PC-3 (cell line): Measurements from ENCODE around the gene COMT. TPM values are rescaled to one million over a fixed set of nuclear protein-coding genes. Genes with fewer than 3 reads are reported as not detected.

Source experiments
- ATAC-seq: fragments of 200-7000 bp; cut with Tn5 transposase; 2 replicates; pipeline ENCODE4 v1.9.1; 2020; ENCODE audit warnings: mild to moderate bottlenecking, moderate library complexity
- BruUV-seq: library from RNA; stranded (reverse); fragments of 400-500 nt; replicated peaks from 2 replicates; lab custom pipeline; 2021; lab: Mats Ljungman, UMichigan
- CTCF ChIA-PET: fragments of 300-600 bp; sonication (Branson Sonifier 250); formaldehyde crosslinking; loops from one replicate; lab custom pipeline; 2022; ENCODE audit warnings: antibody characterized with exemption; lab: Charles Lee
- POLR2A ChIA-PET: fragments of 300-600 bp; sonication (Branson Sonifier 250); formaldehyde crosslinking; loops from one replicate; lab custom pipeline; 2022; ENCODE audit warnings: antibody characterized with exemption; ENCODE audit not compliant: unreplicated experiment; lab: Charles Lee
- DNase-seq: peaks from one replicate; pipeline ENCODE4 v3.0.0-alpha.2; 2015
- H2AFZ ChIP-seq: fragments of 300-600 bp; sonication (generic); 2 replicates; pipeline ENCODE4 v1.6.0; 2016; ENCODE audit warnings: antibody characterized with exemption, low read length
- H3F3A ChIP-seq: fragments of 300-600 bp; sonication (generic); one replicate; pipeline ENCODE4 v1.6.0; 2017; ENCODE audit warnings: antibody characterized with exemption, low read length, control low read depth, mild to moderate bottlenecking; ENCODE audit not compliant: unreplicated experiment
- H3K27ac ChIP-seq: fragments of 300-600 bp; sonication (generic); 2 replicates; pipeline ENCODE4 v1.5.1; 2016; ENCODE audit warnings: mild to moderate bottlenecking, low read length
- H3K27me3 ChIP-seq: fragments of 300-600 bp; sonication (generic); 2 replicates; pipeline ENCODE4 v1.6.1; 2016; ENCODE audit warnings: low read length, mixed read lengths
- H3K36me3 ChIP-seq: fragments of 300-600 bp; sonication (generic); 2 replicates; pipeline ENCODE4 v1.6.1; 2016; ENCODE audit warnings: low read depth, mixed run types, low read length, mixed read lengths
- H3K4me1 ChIP-seq: fragments of 300-600 bp; sonication (generic); 2 replicates; pipeline ENCODE4 v1.5.1; 2016; ENCODE audit warnings: low read length; ENCODE audit not compliant: insufficient read depth
- H3K4me2 ChIP-seq: fragments of 300-600 bp; sonication (generic); 2 replicates; pipeline ENCODE4 v1.6.0; 2016; ENCODE audit warnings: low read length
- H3K4me3 ChIP-seq: fragments of 300-600 bp; sonication (generic); 2 replicates; pipeline ENCODE4 v1.5.1; 2016; ENCODE audit warnings: mild to moderate bottlenecking, low read length, mixed read lengths
- H3K79me2 ChIP-seq: fragments of 300-600 bp; sonication (generic); 2 replicates; pipeline ENCODE4 v1.6.1; 2017; ENCODE audit warnings: low read length, mixed read lengths
- H3K9ac ChIP-seq: fragments of 300-600 bp; sonication (generic); 2 replicates; pipeline ENCODE4 v1.6.0; 2016; ENCODE audit warnings: mild to moderate bottlenecking, low read length
- H3K9me2 ChIP-seq: fragments of 300-600 bp; sonication (generic); replicated peaks from 2 replicates; pipeline ENCODE4 v1.6.1; 2016; ENCODE audit warnings: mixed run types, low read length, mixed read lengths
- H3K9me3 ChIP-seq: fragments of 300-600 bp; sonication (generic); 2 replicates; pipeline ENCODE4 v1.6.1; 2016; ENCODE audit warnings: low read length, mixed read lengths
- H4K20me1 ChIP-seq: fragments of 300-600 bp; sonication (generic); 2 replicates; pipeline ENCODE4 v1.6.1; 2016; ENCODE audit warnings: low read length, mixed read lengths
- EZH2 ChIP-seq: fragments of 300-600 bp; sonication (generic); IDR thresholded peaks from one replicate; pipeline ENCODE4 v1.6.1; 2017; ENCODE audit warnings: antibody characterized with exemption, mild to moderate bottlenecking, low read length; ENCODE audit not compliant: unreplicated experiment
- EZH2phosphoT487 ChIP-seq: fragments of 300-600 bp; sonication (generic); IDR thresholded peaks from 2 replicates; pipeline ENCODE4 v1.6.1; 2018; ENCODE audit warnings: mild to moderate bottlenecking, antibody characterized with exemption, low read length, borderline replicate concordance
- intact Hi-C: fragments of 100-400 bp; cut with micrococcal nuclease; formaldehyde crosslinking; loops from 2 replicates; pipeline ENCODE4 v1.9.0; 2023
- total RNA-seq: library from RNA; depleted of rRNA; stranded (reverse); fragments of >200 nt; gene quantifications from 2 replicates; pipeline ENCODE4 v1.2.3, GENCODE V29; 2014
- TF ChIP-seq, protein P1 (sequence below): fragments of 300-600 bp; sonication (generic); conservative IDR thresholded peaks from 2 replicates; pipeline ENCODE4 v1.5.1; 2017; ENCODE audit warnings: antibody characterized with exemption, low read depth, mild to moderate bottlenecking, low read length

COMT gene
- total RNA-seq, 1 experiment from 2014 or later, result 204 TPM

DNA sequence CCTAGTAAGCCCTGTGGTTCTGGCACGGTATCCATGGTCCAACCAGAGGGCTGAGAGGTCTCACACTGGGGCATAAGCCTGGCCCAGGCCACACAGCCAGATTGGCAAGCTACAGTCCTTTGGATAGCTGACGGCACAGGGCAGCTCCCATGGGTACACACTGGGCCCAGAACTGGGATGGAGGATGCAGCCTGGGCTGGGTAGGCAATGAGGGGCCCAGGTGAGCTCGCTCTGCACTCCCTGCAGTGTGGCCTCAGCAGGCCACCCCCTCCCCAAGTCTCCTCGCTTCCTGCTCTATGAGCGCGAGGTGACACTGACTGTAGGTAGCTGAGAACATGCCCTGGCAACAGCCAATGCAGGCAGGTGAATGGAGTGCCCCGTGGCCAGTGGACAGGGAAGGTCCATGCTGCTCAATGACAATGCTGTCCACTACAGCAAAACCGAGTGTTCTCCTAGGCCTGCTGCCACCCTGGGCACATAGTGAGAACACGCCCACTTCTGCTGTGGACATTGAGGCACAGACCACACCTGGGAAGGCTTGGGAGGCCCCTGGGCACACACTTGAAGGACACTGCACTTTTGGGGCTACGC, 71.3 kb downstream of the COMT start:
- POLR2A ChIA-PET, result no interaction called here

DNA sequence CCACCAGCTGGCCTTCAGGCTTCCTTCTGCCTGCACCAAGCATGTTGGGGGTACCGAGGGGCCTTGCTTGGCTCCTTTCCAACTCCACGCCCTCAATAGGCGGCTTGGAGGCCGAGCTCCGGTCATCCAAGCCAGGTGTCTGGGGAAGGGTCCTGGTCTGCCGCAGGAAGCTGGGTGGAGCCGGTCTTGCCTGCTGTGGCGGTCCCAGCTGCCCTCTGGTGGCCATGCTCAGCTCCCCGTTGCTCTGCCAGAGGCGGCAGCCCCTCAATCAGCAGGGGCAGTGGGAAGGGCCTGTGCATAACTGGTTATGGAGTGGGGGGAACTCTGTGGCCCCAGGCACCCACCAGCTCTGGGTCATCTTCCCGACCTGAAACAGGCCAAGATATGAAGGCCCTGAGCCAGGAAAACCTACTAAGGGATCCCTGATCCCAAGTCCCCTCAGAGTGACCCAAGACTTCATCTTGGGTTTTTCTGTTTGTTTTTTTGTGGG, 71.9 kb downstream of the COMT start:
- Histone ChIP-seq H4K20me1 (no peaks in the 10 kb centered on the region), H3K36me3 (no peaks in the 10 kb centered on the region), H3K9ac (no peak overlapping the region), H3K9me2 (no peaks in the 10 kb centered on the region), H3K4me2 (no peak overlapping the region), H3K27ac (no peak overlapping the region), H3K4me3 (no peak overlapping the region), H3K4me1 (no peaks in the 10 kb centered on the region), H3F3A (no peaks in the 10 kb centered on the region), H3K9me3 (no peaks in the 10 kb centered on the region), H3K79me2 (no peaks in the 10 kb centered on the region), H2AFZ (no peak overlapping the region), H3K27me3 (no peaks in the 10 kb centered on the region)
- ChIA-PET POLR2A (no interaction called here), CTCF (no interaction called here)
- intact Hi-C loops, result no loop called here
- no TSS peak for BruUV-seq
- DNase-seq (no peak), ATAC-seq (no peak)
- TF ChIP-seq EZH2phosphoT487 (no peak), EZH2 (no peak)
- TF ChIP-seq, protein P1, sequence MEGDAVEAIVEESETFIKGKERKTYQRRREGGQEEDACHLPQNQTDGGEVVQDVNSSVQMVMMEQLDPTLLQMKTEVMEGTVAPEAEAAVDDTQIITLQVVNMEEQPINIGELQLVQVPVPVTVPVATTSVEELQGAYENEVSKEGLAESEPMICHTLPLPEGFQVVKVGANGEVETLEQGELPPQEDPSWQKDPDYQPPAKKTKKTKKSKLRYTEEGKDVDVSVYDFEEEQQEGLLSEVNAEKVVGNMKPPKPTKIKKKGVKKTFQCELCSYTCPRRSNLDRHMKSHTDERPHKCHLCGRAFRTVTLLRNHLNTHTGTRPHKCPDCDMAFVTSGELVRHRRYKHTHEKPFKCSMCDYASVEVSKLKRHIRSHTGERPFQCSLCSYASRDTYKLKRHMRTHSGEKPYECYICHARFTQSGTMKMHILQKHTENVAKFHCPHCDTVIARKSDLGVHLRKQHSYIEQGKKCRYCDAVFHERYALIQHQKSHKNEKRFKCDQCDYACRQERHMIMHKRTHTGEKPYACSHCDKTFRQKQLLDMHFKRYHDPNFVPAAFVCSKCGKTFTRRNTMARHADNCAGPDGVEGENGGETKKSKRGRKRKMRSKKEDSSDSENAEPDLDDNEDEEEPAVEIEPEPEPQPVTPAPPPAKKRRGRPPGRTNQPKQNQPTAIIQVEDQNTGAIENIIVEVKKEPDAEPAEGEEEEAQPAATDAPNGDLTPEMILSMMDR, result peak; percentile 38

More for the DNA sequence above, 71.3 kb downstream of the COMT start:
- Histone ChIP-seq H3K9me3 (no peaks in the 10 kb centered on the region), H3K4me2 (no peak overlapping the region), H2AFZ (no peak overlapping the region), H3K79me2 (no peaks in the 10 kb centered on the region), H3K9me2 (no peaks in the 10 kb centered on the region), H3K36me3 (no peaks in the 10 kb centered on the region), H3K27ac (no peak overlapping the region), H3K9ac (no peak overlapping the region), H3K4me1 (no peaks in the 10 kb centered on the region), H4K20me1 (no peaks in the 10 kb centered on the region), H3K4me3 (no peak overlapping the region), H3F3A (no peaks in the 10 kb centered on the region), H3K27me3 (no peaks in the 10 kb centered on the region)
- no peak for ATAC-seq
- DNase-seq, result no peak
- intact Hi-C loops, result no loop called here
- CTCF ChIA-PET, result no interaction called here
- no TSS peak for BruUV-seq
- TF ChIP-seq EZH2 (no peak), EZH2phosphoT487 (no peak)
- TF ChIP-seq, protein P1, result no peak

DNA sequence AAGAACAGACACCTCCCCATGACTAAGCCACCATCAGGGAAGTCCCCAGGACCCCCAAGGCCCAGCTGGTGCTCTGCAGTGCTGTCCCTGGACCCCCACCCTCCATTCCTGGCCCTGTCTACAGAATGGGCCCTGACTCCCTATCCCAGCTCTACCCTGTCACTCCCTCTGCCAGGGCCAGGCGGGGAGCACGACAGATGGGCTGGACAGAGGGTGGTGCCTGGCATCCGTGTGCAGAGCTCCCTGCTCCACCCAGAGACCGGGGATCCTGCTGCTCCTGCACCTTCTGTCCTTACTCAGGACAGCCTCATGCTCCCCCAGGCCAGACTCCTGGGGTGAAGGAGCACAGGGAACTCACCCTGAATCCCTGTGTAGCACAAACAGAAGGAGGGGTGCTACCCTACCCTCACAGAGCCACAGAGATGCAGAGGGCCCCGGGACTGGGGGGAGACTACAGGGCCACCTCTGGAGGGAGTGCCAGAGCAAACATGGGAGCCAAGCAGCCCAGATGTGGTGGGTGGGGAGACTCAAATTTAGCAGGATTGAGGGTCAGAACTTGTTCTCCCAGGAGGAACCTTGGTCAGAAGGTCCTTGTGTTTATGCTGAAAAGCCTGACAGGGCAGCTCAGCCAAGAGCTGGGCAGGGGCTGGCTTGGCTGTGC, 73.1 kb downstream of the COMT start:
- Histone ChIP-seq H3K36me3 (no peaks in the 10 kb centered on the region), H3K4me1 (no peaks in the 10 kb centered on the region), H3K27ac (no peak overlapping the region), H3K79me2 (no peaks in the 10 kb centered on the region), H4K20me1 (no peaks in the 10 kb centered on the region), H2AFZ (no peak overlapping the region), H3K9me3 (no peaks in the 10 kb centered on the region), H3K27me3 (no peaks in the 10 kb centered on the region), H3K9me2 (no peaks in the 10 kb centered on the region), H3K4me3 (no peak overlapping the region), H3K4me2 (no peak overlapping the region), H3F3A (no peaks in the 10 kb centered on the region), H3K9ac (no peak overlapping the region)
- intact Hi-C loops, result loop anchor here (2.0 kb wide), 1 partner anchor 52 kb away; no protein-coding TSS in a partner anchor
- ATAC-seq (no peak), DNase-seq (no peak)
- BruUV-seq, result no TSS peak
- CTCF ChIA-PET, result no interaction called here
- POLR2A ChIA-PET, result no interaction called here
- TF ChIP-seq, protein P1, result no peak
- no peak for TF ChIP-seq EZH2
- no peak for TF ChIP-seq EZH2phosphoT487
